H1 (cell line): ENCODE measurements around the gene TAF1B. TPM values are rescaled to one million over a fixed set of nuclear protein-coding genes. Genes with fewer than 3 reads are reported as not detected.

Experiments
- CTCF ChIA-PET: fragments of 300-600 bp; sonication (Branson Sonifier 250); formaldehyde crosslinking; loops from one replicate; lab custom pipeline; 2021; ENCODE audit not compliant: partially characterized antibody; lab: Charles Lee
- POLR2A ChIA-PET: fragments of 300-600 bp; sonication (Branson Sonifier 250); formaldehyde crosslinking; loops from one replicate; lab custom pipeline; 2021; ENCODE audit warnings: inconsistent platforms; ENCODE audit not compliant: partially characterized antibody; lab: Charles Lee
- DNase-seq, 2 experiments: peaks; one replicate each; pipeline versions ENCODE4 v3.0.0 to v3.0.0-alpha.2; 2010 to 2022; ENCODE audit warnings: low spot score in 2 of 2, low read depth in 1 of 2, mixed read lengths in 1 of 2
- FAIRE-seq: peaks from 2 replicates; lab custom pipeline; 2011; peaks lifted over from hg19 to GRCh38; lab: Jason Lieb, UNC
- H2AFZ ChIP-seq: 2 replicates; pipeline ENCODE4 v1.8.1; 2012; ENCODE audit warnings: low read length, inconsistent platforms
- H2AK5ac ChIP-seq: 2 replicates; pipeline ENCODE4 v1.6.1; 2013; ENCODE audit warnings: low read depth, low read length
- H2BK120ac ChIP-seq: replicated peaks from 2 replicates; pipeline ENCODE3; 2013; ENCODE audit warnings: low read depth, low read length, inconsistent platforms
- H2BK12ac ChIP-seq: 2 replicates; pipeline ENCODE4 v1.6.1; 2013; ENCODE audit warnings: low read depth, low read length
- H2BK15ac ChIP-seq: 2 replicates; pipeline ENCODE4 v1.6.1; 2013; ENCODE audit warnings: low read length
- H2BK20ac ChIP-seq: 2 replicates; pipeline ENCODE4 v1.6.1; 2013; ENCODE audit warnings: low read length
- H2BK5ac ChIP-seq: 2 replicates; pipeline ENCODE4 v1.6.1; 2013; ENCODE audit warnings: low read depth, low read length
- H3K14ac ChIP-seq: 2 replicates; pipeline ENCODE4 v1.6.1; 2013; ENCODE audit warnings: inconsistent platforms; ENCODE audit not compliant: insufficient read length
- H3K18ac ChIP-seq: 2 replicates; pipeline ENCODE4 v1.6.1; 2013; ENCODE audit warnings: low read length; ENCODE audit errors: extremely low read depth
- H3K23ac ChIP-seq: 2 replicates; pipeline ENCODE4 v1.6.1; 2013; ENCODE audit warnings: inconsistent platforms; ENCODE audit not compliant: insufficient read length
- H3K23me2 ChIP-seq: 2 replicates; pipeline ENCODE4 v1.6.1; 2013; ENCODE audit warnings: low read depth, low read length
- H3K27ac ChIP-seq: 2 replicates; pipeline ENCODE4 v1.6.1; 2011; ENCODE audit warnings: low read depth, low read length, inconsistent platforms
- H3K27me3 ChIP-seq, 4 experiments: replicated peaks in 1 of 4; 1 replicate in 1 of 4; 2 replicates in 3 of 4; pipeline versions ENCODE4 v1.6.1 to v1.8.1; 2011 to 2013; ENCODE audit warnings: low read length in 3 of 4, mild to moderate bottlenecking in 3 of 4, inconsistent platforms in 2 of 4, mixed read lengths in 2 of 4, moderate library complexity in 1 of 4; ENCODE audit not compliant: control insufficient read depth in 3 of 4, insufficient read depth in 3 of 4; ENCODE audit errors: extremely low read depth in 1 of 4
- H3K36me3 ChIP-seq, 4 experiments: 2 replicates each; pipeline versions ENCODE4 v1.6.1 to v1.8.1; 2011 to 2013; ENCODE audit warnings: mild to moderate bottlenecking in 4 of 4, low read length in 3 of 4, moderate library complexity in 2 of 4, control low read depth in 1 of 4, inconsistent platforms in 1 of 4; ENCODE audit not compliant: insufficient read depth in 4 of 4, control insufficient read depth in 2 of 4
- H3K4ac ChIP-seq: replicated peaks from 2 replicates; pipeline ENCODE3; 2013; ENCODE audit warnings: low read length, low read depth, mixed read lengths, inconsistent platforms; ENCODE audit not compliant: insufficient read length
- H3K4me1 ChIP-seq, 4 experiments: replicated peaks in 1 of 4; 1 replicate in 1 of 4; 2 replicates in 3 of 4; pipeline versions ENCODE4 v1.6.1 to v1.8.1; 2011 to 2013; ENCODE audit warnings: low read length in 3 of 4, inconsistent platforms in 2 of 4, mixed read lengths in 1 of 4; ENCODE audit not compliant: insufficient read depth in 4 of 4, control insufficient read depth in 3 of 4
- H3K4me2 ChIP-seq, 2 experiments: 2 replicates each; pipeline versions ENCODE4 v1.6.1 to v1.8.1; 2011 to 2013; ENCODE audit warnings: low read depth in 2 of 2, low read length in 2 of 2, control low read depth in 1 of 2, inconsistent platforms in 1 of 2, mild to moderate bottlenecking in 1 of 2; ENCODE audit not compliant: insufficient read depth in 1 of 2
- H3K4me3 ChIP-seq, 4 experiments: fragments of 200-600, 300-600 bp in 1 of 4; sonication (generic), shearing (Covaris generic), sonication (Bioruptor Twin) in 1 of 4; 2 replicates each; pipeline versions ENCODE4 v1.5.1 to v1.8.1; 2011 to 2016; ENCODE audit warnings: low read length in 4 of 4, low read depth in 3 of 4, control low read depth in 2 of 4, inconsistent platforms in 2 of 4, mild to moderate bottlenecking in 2 of 4, mixed read lengths in 1 of 4, moderate library complexity in 1 of 4; ENCODE audit not compliant: insufficient read depth in 2 of 4; ENCODE audit errors: extremely low read depth in 1 of 4
- H3K56ac ChIP-seq: replicated peaks from 2 replicates; pipeline ENCODE3; 2013; ENCODE audit warnings: low read depth, mild to moderate bottlenecking, mixed read lengths, low read length, inconsistent platforms; ENCODE audit not compliant: insufficient read length
- H3K79me1 ChIP-seq: 2 replicates; pipeline ENCODE4 v1.6.1; 2013; ENCODE audit warnings: low read depth, low read length, control low read depth
- H3K79me2 ChIP-seq, 2 experiments: 2 replicates each; pipeline versions ENCODE4 v1.6.1 to v1.8.1; 2012 to 2013; ENCODE audit warnings: low read length in 2 of 2, mild to moderate bottlenecking in 2 of 2, inconsistent platforms in 1 of 2; ENCODE audit not compliant: insufficient read depth in 2 of 2, control insufficient read depth in 1 of 2
- H3K9ac ChIP-seq, 4 experiments: replicated peaks in 1 of 4; 1 replicate in 1 of 4; 2 replicates in 3 of 4; pipeline versions ENCODE4 v1.6.1 to v1.8.1; 2011 to 2013; ENCODE audit warnings: low read depth in 3 of 4, low read length in 3 of 4, control low read depth in 2 of 4, mild to moderate bottlenecking in 2 of 4, moderate library complexity in 2 of 4, inconsistent platforms in 1 of 4; ENCODE audit errors: extremely low read depth in 1 of 4
- H3K9me3 ChIP-seq, 2 experiments: 2 replicates each; pipeline versions ENCODE4 v1.6.1 to v1.8.1; 2012 to 2013; ENCODE audit warnings: mild to moderate bottlenecking in 2 of 2, moderate library complexity in 2 of 2, control low read depth in 1 of 2, inconsistent platforms in 1 of 2, low read depth in 1 of 2, low read length in 1 of 2, mixed read lengths in 1 of 2; ENCODE audit not compliant: insufficient read depth in 2 of 2
- H4K20me1 ChIP-seq, 2 experiments: replicated peaks in 1 of 2; 2 replicates each; pipeline versions ENCODE3 to v1.8.1; 2011 to 2013; ENCODE audit warnings: inconsistent platforms in 2 of 2, low read length in 2 of 2, mild to moderate bottlenecking in 1 of 2; ENCODE audit not compliant: insufficient read depth in 2 of 2, control insufficient read depth in 1 of 2
- H4K5ac ChIP-seq: 2 replicates; pipeline ENCODE4 v1.6.1; 2013; ENCODE audit warnings: low read length, low read depth, mixed read lengths, inconsistent platforms; ENCODE audit not compliant: insufficient read length
- H4K8ac ChIP-seq: 2 replicates; pipeline ENCODE4 v1.8.0; 2013; ENCODE audit warnings: mild to moderate bottlenecking, moderate library complexity, low read length, inconsistent platforms; ENCODE audit not compliant: insufficient read depth; ENCODE audit errors: extremely low read depth
- H4K91ac ChIP-seq: replicated peaks from 2 replicates; pipeline ENCODE3; 2013; ENCODE audit warnings: low read length, mixed read lengths, inconsistent platforms; ENCODE audit not compliant: insufficient read length
- ATF3 ChIP-seq: IDR thresholded peaks from 2 replicates; pipeline ENCODE4 v1.6.1; 2011; ENCODE audit warnings: low read depth, mild to moderate bottlenecking, low read length; ENCODE audit not compliant: insufficient read depth
- BRCA1 ChIP-seq: IDR thresholded peaks from 2 replicates; pipeline ENCODE4 v1.6.1; 2012; ENCODE audit warnings: low read depth, low read length, improper control_type of control experiment
- CHD1 ChIP-seq: IDR thresholded peaks from 2 replicates; pipeline ENCODE4 v1.6.1; 2012; ENCODE audit warnings: low read depth, low read length, improper control_type of control experiment
- EZH2 ChIP-seq: fragments of 200-600 bp; sonication (generic); IDR thresholded peaks from 2 replicates; pipeline ENCODE4 v1.7.1; 2012; ENCODE audit warnings: low read depth, mild to moderate bottlenecking, moderate library complexity, low read length, inconsistent platforms; ENCODE audit not compliant: severe bottlenecking
- KDM1A ChIP-seq: fragments of 200-600, 300-600 bp; sonication (generic); IDR thresholded peaks from 2 replicates; pipeline ENCODE4 v1.7.1; 2016; ENCODE audit warnings: mild to moderate bottlenecking, low read length, borderline replicate concordance
- SAP30 ChIP-seq: fragments of 300-600 bp; sonication (generic); IDR thresholded peaks from 2 replicates; pipeline ENCODE4 v1.7.1; 2012; ENCODE audit warnings: low read length, moderate library complexity, mild to moderate bottlenecking, inconsistent platforms; ENCODE audit not compliant: insufficient read depth, insufficient replicate concordance
- YY1 ChIP-seq: IDR thresholded peaks from 2 replicates; pipeline ENCODE4 v1.6.1; 2011; ENCODE audit warnings: low read depth, mild to moderate bottlenecking, low read length
- WGBS, 2 experiments: shearing (Covaris generic) in 1 of 2; methylation state at CpG; one replicate each; pipeline versions ENCODE4 v1.1.6 to v1.1.7; 2013 to 2015; ENCODE audit warnings: low lambda C conversion rate in 2 of 2, mixed read lengths in 2 of 2, inconsistent platforms in 1 of 2, low coverage in 1 of 2, missing lambda C conversion rate in 1 of 2; ENCODE audit not compliant: insufficient replicate concordance in 2 of 2, insufficient coverage in 1 of 2, insufficient read length in 1 of 2; ENCODE audit errors: extremely low coverage in 1 of 2, missing lambda C conversion rate in 1 of 2; 5-methylcytosine and 5-hydroxymethylcytosine counted together
- polyA plus RNA-seq, 7 experiments: library from polyadenylated mRNA; depleted of rRNA in 3 of 7; stranded (reverse) in 5 of 7; unstranded in 2 of 7; fragments of >200 nt in 5 of 7; fragments of 200-250 nt in 2 of 7; gene quantifications; 1 replicate in 5 of 7; 2 replicates in 1 of 7; 4 replicates in 1 of 7; pipeline versions ENCODE4 v1.2.1 to v1.2.3, GENCODE V29; 2011 to 2013; ENCODE audit warnings: missing spikeins in 2 of 7, mixed read lengths in 2 of 7
- total RNA-seq: library from RNA; stranded (reverse); fragmentation: NEBNext Ultra II Directional; extraction: Animal tissue kit (Norgen Biotek cat#: 25700); gene quantifications from 2 replicates; pipeline ENCODE4 v1.2.1, GENCODE V29; 2021

TAF1B gene
- total and polyA plus RNA-seq, 2 of the 8 experiments (the other 6 are each of a cell fraction or from before 2014, with no cell fraction given) = 6.6 to 25.2 TPM

- Histone ChIP-seq H4K91ac (no peak overlapping the region), H3K23me2 (peaks cover 3% of the 10 kb centered on the region; the same call in 1 of the 2 replicates), H2BK120ac (no peak overlapping the region), H3K23ac (no peak overlapping the region), H3K9me3 (no peaks in the 10 kb centered on the region), H3K4me3 (no peak overlapping the region), H3K4ac (no peak overlapping the region), H3K14ac (no peak overlapping the region), H4K20me1 (no peaks in the 10 kb centered on the region), H3K4me1 (no peaks in the 10 kb centered on the region; a peak in 1 of 7 replicates), H3K9ac (no peak overlapping the region), H3K79me1 (no peaks in the 10 kb centered on the region), H3K18ac (no peak overlapping the region), H2BK20ac (no peak overlapping the region), H2AK5ac (no peak overlapping the region), H2AFZ (no peak overlapping the region; the same call in 1 of the 2 replicates), H2BK15ac (no peak overlapping the region), H3K27me3 (no peaks in the 10 kb centered on the region; a peak in 1 of 7 replicates), H2BK12ac (no peak overlapping the region), H3K79me2 (no peaks in the 10 kb centered on the region), H3K56ac (no peak overlapping the region), H4K8ac (no peak overlapping the region), H3K36me3 (no peaks in the 10 kb centered on the region), H3K27ac (no peak overlapping the region), H3K4me2 (no peak overlapping the region), H4K5ac (no peak overlapping the region), H2BK5ac (no peak overlapping the region)
- ChIA-PET POLR2A (interaction anchor here (3.2 kb wide), 1 partner anchor 30 kb away, joined by 13 read pairs; the partner anchor contains the start of gene TAF1B), CTCF (interaction anchor here (0.6 to 8.1 kb wide), 23 partner anchors 13 to 1763 kb away, joined by 3 to 118 read pairs (median 5); partner anchors contain the start of gene TAF1B)
- DNase-seq (no peak), FAIRE-seq (no peak)
- 84% methylated on average over 8 of the region's 10 CpGs; no CpG with 5 or more reads in 1 of the 2 experiments for WGBS, 2 experiments
- TF ChIP-seq KDM1A (no peak), SAP30 (no peak), YY1 (no peak), CHD1 (no peak), ATF3 (no peak), EZH2 (no peak), BRCA1 (no peak)
Observed at GRCh38 chr2:9812945-9813311, 30.3 kb upstream of the TAF1B start.
